Hematopoietic multipotent progenitor cell (in vitro differentiated cells): ENCODE data around the gene CAVIN2. TPM values are rescaled to one million over a fixed set of nuclear protein-coding genes. Genes with fewer than 3 reads are reported as not detected.

Source experiments
- DNase-seq, 3 donors: peaks; one replicate each; pipeline ENCODE4 v3.0.0-alpha.2; 2011 to 2015; ENCODE audit warnings: low read depth in 2 of 3, low spot score in 2 of 3
- total RNA-seq: library from RNA; depleted of rRNA; stranded (reverse); fragments of >200 nt; gene quantifications from one replicate; pipeline ENCODE4 v1.2.3, GENCODE V29; 2012

The CAVIN2 gene
- total RNA-seq, 1 donor = 39.0 TPM

- no peak for DNase-seq
Observed at GRCh38 chr2:191840921-191841320, 6.0 kb downstream of the CAVIN2 start.

DNA sequence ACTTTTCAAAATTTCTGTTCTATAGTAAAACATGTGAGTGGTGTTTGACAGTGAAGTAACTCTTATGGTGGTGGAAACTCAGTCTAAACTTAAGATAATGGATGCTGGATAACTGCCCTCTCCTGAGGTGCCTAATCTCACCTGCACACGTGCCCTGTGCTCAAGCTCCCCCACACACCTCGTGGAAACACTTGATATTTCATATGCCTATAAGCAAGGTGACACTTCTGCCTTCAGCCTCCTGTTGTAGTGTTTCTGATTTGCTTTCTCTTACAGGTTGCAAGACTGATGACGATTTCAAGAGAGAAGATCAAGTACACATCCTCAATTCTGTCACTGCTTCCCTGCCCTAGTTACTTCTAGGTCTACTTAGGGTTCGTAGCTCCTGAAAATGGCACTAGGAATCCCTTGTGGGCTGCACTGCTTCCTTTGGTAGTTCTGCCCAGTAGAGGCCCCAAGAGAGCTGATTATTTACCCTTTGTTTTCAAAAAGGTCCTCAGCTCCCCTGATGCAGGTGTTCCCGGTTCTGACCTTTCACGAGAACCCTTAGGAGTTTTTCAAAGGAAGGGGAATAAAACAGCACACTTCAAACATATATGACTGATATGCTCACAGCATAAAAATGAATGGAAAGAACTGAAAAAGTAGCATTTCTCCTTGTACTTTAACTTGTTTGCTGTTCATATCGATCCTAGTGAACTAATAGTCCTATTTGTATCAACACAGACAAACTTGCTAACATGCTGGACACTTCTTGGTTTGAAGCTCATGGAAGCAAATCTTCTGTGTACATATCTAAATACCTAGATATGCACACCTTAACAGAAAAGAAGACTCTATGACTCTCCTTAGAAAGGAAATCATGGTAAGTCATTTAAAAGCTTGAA is 6.7 kb downstream of the CAVIN2 start:
- DNase-seq = no peak

GRCh38 chr2:191838526-191838925 is 8.4 kb downstream of the CAVIN2 start:
- no peak for DNase-seq

DNA sequence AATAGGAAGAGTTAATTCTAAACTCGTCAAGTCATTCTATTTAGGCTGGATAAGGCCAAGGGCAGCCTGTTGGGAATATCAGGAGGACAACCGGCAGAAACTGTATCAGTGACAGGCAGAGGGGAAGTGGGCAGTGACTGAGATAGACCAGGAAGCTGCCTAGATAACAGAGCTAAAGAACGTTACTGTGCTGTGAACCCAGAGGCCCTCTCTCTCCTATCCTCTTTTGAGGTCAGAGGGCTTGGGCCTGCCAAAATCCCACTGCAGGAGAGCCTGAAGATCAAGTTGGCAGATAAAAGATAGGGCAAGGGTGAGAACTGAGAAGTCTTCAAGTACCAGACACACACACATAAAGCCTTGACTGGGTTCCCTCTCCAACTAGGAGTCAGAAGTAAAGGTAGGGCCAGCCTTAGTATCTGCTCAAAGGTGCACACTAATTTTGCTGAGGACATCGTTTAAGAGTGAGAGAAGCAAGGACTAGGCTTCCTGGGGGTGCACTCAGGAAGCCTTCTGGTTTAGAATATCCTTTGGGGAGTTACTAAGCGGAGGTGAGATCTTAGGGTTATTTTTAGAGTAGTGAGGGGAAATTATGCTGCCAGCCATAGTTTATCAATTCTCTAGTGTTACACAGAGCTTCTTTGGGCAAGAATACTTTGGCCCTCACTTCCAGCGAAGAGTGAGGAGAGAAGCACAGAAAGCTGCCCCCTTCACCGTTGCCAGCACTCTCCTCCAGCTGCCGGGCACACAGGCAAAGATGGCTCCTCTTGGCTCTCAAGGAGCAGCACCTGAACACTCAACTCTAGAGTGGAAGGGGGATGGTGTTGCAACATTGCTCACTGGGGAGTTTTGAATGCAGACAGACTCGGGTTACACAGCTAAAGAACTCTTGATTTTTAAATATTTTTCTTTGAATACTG is 9.8 kb downstream of the CAVIN2 start:
- DNase-seq = peak in 1 of 3 donors; percentile 35

DNA sequence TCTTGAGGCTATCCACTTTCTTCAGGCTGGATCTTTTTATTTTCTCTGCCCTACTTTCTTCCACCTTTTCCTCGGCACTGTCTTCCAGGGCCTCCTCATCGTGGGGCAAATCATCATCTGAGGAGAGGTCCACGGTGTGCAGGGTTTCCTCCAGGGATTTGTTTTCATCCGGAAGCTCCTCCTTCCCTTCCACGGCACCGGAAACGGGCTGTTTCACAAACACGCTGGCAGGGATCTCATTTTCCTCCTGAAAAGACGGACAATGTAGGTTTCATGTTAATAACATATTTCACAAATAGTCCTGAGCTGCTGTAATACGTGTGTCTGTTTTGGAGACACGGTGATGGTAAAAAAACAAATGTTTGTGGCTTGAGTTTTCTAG is 10.4 kb downstream of the CAVIN2 start:
- no peak for DNase-seq

DNA sequence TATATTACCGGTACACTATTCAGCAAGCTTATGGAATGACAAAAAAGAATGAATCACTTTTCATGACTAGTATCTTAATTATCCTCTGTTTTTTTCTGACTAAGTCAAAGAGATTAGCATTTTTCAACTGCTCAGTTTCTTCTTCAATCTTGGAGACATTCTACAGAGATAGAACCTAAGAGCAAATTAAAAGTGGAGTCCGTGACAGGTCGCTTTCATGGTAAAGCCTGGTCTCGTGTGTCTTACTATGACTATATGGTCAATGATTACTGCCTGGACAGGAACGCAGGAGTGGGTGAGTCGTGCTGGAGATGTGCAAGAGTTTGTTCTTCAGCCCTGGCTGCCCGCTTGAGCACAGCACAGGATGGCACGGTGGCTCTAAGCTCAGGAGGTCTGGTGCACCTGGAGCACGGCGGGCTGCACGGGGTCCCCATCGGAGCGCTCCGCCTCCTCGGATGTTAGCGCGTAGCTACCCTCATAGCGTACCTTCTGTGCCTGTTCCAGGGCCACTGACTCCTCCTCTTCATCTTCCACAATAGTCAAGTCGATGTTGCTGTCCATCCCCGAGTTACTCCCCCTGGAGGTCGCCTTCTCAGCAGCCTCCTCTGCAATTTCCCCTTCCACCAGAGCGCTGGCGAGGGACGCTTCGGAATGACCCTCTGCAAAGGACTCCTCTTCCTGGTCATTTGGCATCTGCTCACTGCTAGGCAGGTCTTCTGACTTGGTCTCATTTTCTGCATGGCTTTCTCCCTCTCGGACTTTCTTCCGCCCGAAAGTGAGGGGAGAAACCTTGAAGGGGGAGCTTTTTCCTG is 11.1 kb downstream of the CAVIN2 start:
- no peak for DNase-seq

- DNase-seq = no peak
Observed at GRCh38 chr2:191835100-191835499, 11.8 kb downstream of the CAVIN2 start.

- no peak for DNase-seq
Observed at GRCh38 chr2:191833356-191833755, 13.5 kb downstream of the CAVIN2 start.

GRCh38 chr2:191832668-191833067 is 14.2 kb downstream of the CAVIN2 start:
- DNase-seq = no peak

DNA sequence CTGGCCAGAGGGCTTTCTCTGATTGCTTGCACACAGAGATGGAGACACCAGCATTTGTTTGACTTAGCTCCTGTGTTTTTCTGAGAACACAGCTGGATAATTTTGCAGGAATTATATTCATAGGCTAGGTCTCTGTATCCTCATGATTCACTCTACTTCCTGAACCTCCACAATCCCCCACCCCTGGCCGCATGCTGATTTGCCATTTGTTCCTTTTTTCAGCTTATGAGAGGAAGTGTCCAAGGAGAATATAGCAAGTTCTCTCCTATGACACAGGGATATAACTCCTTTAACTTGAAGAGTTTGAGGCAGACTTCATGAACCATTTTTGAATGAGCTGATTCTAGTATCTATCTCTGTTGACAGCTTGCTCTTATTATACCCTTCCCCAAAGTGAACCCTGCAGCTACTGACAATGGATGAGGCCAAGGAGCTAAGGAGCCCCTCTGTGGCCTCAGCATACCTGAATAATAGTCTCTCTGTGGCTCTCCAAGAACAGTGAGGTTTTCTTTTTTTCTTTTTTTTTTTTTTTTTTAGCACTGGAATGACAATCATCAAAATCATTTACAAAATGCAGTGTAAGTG is 15.4 kb downstream of the CAVIN2 start:
- DNase-seq = peak in 1 of 3 donors; percentile 27

DNA sequence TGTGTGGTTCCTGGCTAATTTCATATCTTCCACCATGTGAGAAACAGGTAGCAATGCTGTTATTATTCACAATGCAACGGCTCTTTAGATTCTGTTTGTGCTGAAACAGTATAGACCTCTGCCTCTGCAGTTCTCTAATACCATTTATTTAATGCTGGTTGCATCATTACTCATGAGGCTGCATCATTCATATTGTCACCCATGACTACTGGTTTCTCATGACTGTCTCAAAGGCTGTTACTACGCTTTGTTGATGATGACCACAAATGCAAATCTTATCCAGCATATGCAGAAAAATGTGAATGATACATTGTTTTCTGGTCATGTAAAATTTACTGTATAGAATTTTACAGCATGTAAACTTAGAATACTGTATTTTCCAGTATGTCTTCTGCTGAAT is 22.5 kb downstream of the CAVIN2 start:
- DNase-seq = no peak

DNA sequence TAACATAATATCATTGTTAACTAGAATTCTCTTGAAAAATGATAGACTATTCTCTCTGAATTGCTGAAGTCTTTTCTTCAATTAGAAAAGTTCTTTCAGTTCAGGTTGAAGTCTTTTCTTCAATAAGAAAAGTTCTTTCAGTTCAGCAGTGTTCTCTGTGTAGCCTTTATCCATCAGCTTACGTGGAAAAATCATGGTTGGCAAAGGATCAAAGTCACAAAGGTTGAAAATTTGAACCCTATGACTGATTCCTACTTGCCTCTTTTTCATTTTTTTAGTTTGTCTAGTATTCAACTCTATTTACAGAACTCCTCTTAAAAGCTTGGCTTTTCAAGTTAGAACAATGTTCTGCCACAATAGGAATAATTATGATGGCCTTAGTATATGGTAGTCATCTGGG is 25.8 kb downstream of the CAVIN2 start:
- DNase-seq = no peak

GRCh38 chr2:191818725-191819350 is 28.1 kb downstream of the CAVIN2 start:
- DNase-seq = no peak

GRCh38 chr2:191818133-191818532 is 28.8 kb downstream of the CAVIN2 start:
- DNase-seq = no peak

GRCh38 chr2:191815010-191815409 is 31.9 kb downstream of the CAVIN2 start:
- DNase-seq = no peak

DNA sequence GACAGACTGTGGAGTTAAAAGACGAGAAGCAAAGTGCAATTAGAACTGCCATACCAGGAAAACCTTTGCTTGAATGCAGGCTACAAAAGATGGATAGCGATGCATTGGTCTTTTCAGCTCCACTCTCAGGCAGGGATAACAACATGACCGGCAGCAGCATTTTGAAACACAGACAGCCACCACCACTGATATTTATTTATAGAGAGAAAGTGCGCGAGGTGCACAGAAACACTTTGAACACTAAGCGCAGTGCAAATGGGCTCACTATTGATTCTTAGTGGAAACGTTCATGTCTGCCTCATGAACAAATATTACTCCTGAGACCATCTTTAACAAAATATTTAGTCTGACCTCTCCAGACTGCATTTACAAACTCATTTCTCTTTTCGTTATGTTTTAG is 32.9 kb downstream of the CAVIN2 start:
- no peak for DNase-seq

DNA sequence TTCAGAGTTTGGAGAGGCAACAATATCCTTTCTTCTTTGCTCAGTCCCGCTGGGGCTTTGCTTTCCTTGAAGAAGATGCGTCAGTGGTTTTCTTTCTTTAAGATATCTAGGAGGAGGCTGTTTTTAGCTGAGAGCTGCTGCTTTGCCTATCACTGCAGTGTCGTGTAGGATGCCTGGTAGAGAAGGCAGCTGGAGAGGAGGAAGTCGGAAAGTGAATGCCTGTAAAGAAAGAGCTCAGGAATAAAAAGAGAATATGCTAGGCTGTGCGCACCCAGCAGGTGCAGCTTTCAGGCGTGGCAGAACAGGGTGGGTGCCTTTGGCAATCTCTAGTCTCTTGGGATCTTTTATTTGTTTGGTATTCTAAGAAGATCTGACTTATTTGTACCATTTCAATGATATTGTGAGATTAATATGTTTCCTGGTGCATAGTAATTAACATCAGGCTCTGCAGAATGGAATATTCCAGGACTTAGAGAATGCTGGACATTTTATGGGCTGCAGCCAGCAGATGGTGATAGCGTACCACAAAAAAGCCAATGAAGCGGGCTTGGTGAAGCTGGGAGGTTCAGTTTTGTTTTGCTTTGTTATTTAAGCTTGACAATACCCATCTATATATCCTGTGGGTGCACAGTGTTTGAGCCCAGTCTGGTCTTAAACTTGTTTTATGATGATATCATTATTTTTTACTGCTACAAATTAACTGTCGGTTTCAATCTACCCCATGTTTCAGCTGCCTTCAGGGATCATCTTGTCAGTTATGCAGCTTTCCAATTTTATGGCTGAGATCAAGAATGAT is 34.9 kb downstream of the CAVIN2 start:
- DNase-seq = peak in 2 of 3 donors; percentile 49 to 83

DNA sequence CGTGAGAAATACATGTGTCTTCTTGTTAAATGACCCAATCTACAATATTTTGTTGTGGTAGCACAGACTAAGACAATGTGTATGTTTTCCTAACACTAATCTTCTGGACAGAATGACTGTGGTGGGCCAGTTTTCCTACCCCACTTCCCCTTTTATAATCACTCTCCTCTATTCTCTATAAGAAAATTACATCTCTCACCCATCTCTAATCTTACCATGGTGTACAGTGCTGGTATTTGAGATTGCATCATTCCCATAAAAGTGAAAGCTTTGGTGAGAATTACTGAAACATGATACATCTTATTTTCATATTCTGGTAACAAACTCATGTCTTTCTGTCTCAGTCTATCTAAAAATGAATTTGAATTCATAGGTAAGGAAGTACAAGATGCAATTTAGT is 40.5 kb downstream of the CAVIN2 start:
- DNase-seq = peak in 1 of 3 donors; percentile 9

DNA sequence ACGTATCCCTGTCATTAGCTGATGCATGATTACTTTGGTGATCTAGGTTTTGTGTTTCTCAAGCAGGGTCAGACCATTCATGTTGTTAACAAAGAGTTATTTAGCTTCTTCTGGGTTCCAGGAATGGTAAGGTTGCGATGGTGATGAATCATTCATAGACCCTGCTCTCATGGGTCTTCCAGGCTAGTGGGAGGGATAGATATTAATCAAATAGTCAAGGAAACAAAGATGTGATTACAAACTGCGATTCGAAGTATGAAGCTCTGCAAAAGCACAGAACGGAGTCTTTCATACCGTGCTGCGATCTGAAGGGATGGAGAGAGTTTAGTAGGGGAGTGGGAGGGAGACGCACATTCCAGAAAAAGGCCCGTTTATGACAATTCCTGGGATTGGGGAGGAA is 42.1 kb downstream of the CAVIN2 start:
- DNase-seq = no peak
